ENCODE measurements around the gene DIO2. TPM values are rescaled to one million over a fixed set of nuclear protein-coding genes. Genes with fewer than 3 reads are reported as not detected.

Gene DIO2
- total and polyA plus RNA-seq, 9 of the 15 experiments (the other 6 are each of a cell fraction or from before 2014, with no cell fraction given), result not detected

GRCh38 chr14:80164991-80165721, 46.1 kb downstream of the DIO2 start:
- ATAC-seq, result no peak
- no peak overlapping the region for H3K9ac ChIP-seq (ENCODE audit: insufficient read depth in 1 of 2, low read depth in 2 of 2, low read length in 2 of 2)
- no peak for DNase-seq (ENCODE audit: extremely low read depth in 1 of 4, low spot score in 3 of 4)
- H3K27me3 ChIP-seq (ENCODE audit: control insufficient read depth in 2 of 2, insufficient read depth in 2 of 2, low read length in 2 of 2), result no peaks in the 10 kb centered on the region
- intact Hi-C loops (cut with micrococcal nuclease) (no loop called here), in situ Hi-C loops (cut with MboI) (no loop called here)
- no peak overlapping the region for H3K27ac ChIP-seq (ENCODE audit: extremely low read depth, low read depth, low read length)
- BruUV-seq (replicated peaks), result no TSS peak
- H3K79me2 ChIP-seq (ENCODE audit: control insufficient read depth, insufficient read depth, low read length), result no peaks in the 10 kb centered on the region
- FAIRE-seq, result no peak
- H3K9me3 ChIP-seq (replicated peaks; ENCODE audit: control insufficient read depth, insufficient read depth, low read depth, low read length), result no peaks in the 10 kb centered on the region; the same call in 1 of the 2 replicates
- H3K4me3 ChIP-seq, result no peak overlapping the region
- H3K9me1 ChIP-seq (ENCODE audit: control insufficient read depth, insufficient read depth, low read length), result no peaks in the 10 kb centered on the region
- no peak overlapping the region for H3K4me2 ChIP-seq (ENCODE audit: insufficient read depth, low read length)
- no peaks in the 10 kb centered on the region for H3K4me1 ChIP-seq (replicated peaks in 1 of 2; ENCODE audit: control insufficient read depth in 2 of 2, insufficient read depth in 2 of 2, low read length in 2 of 2)
- H3K36me3 ChIP-seq (ENCODE audit: control insufficient read depth, insufficient read depth, low read length), result no peaks in the 10 kb centered on the region
- under 1% methylated on average over 9 of the region's 9 CpGs for WGBS (ENCODE audit: insufficient coverage, low coverage, missing lambda C conversion rate)
- no peaks in the 10 kb centered on the region for H4K20me1 ChIP-seq (replicated peaks; ENCODE audit: control insufficient read depth, insufficient read depth, low read length)
- POLR2A ChIA-PET, result no interaction called here
- H2AFZ ChIP-seq (ENCODE audit: low read depth, low read length), result no peak overlapping the region
- CTCF ChIA-PET (ENCODE audit: low intra/inter-chr PET ratio), result no interaction called here
- no peak for TF ChIP-seq ZNF23 (CRISPR knock-in tag; IDR thresholded peaks at IDR 0.05)
- TF ChIP-seq ZHX1 (conservative IDR thresholded peaks at IDR 0.05; ENCODE audit: low read length), result no peak
- no peak for TF ChIP-seq ZKSCAN3 (CRISPR knock-in tag; IDR thresholded peaks at IDR 0.05)
- no peak for TF ChIP-seq MCM2 (IDR thresholded peaks at IDR 0.05; ENCODE audit: low read depth)
- TF ChIP-seq NFIX (CRISPR knock-in tag; IDR thresholded peaks at IDR 0.05; ENCODE audit: low read depth), result no peak
- TF ChIP-seq ZNF445 (CRISPR knock-in tag; IDR thresholded peaks at IDR 0.05; ENCODE audit: low read depth), result no peak
- TF ChIP-seq ZBTB43 (CRISPR knock-in tag; IDR thresholded peaks at IDR 0.05), result no peak
- no peak for TF ChIP-seq ZBTB17 (CRISPR knock-in tag; IDR thresholded peaks at IDR 0.05)
- TF ChIP-seq DACH1 (IDR thresholded peaks at IDR 0.05; ENCODE audit: partially characterized antibody), result no peak
